Omental fat pad (tissue), 4 donors: ENCODE results near the gene CCDC127. TPM values are rescaled to one million over a fixed set of nuclear protein-coding genes. Genes with fewer than 3 reads are reported as not detected.

ENCODE experiments used
- ATAC-seq: fragments of 150-250 bp; one replicate; pipeline ENCODE4 v1.9.1; 2016; ENCODE audit warnings: mild to moderate bottlenecking, moderate library complexity; ENCODE audit not compliant: low FRiP score
- DNase-seq: peaks from one replicate; pipeline ENCODE4 v3.0.0-alpha.2; 2019; ENCODE audit warnings: low spot score
- CTCF ChIP-seq, 3 donors: fragments of 450-650 bp; IDR thresholded peaks; one replicate each; pipeline ENCODE4 v1.5.1; 2016 to 2017; ENCODE audit warnings: antibody characterized with exemption in 3 of 3, mild to moderate bottlenecking in 3 of 3, moderate library complexity in 2 of 3
- total RNA-seq, 4 donors: library from RNA; depleted of rRNA; stranded (reverse); fragments of >200 nt; gene quantifications; one replicate each; pipeline ENCODE4 v1.1.0, GENCODE V29; 2016

The CCDC127 gene
- total RNA-seq, 4 donors from 2014 or later, result 4.7 to 10.6 (median 5.5) TPM

GRCh38 chr5:172841-173251 is 45.1 kb downstream of the CCDC127 start:
- ATAC-seq (no peak), DNase-seq (no peak)

GRCh38 chr5:172421-172820 is 45.5 kb downstream of the CCDC127 start:
- DNase-seq (no peak), ATAC-seq (no peak)
- no peak for TF ChIP-seq CTCF (IDR thresholded peaks at IDR 0.05)

More at GRCh38 chr5:172841-173251, 45.1 kb downstream of the CCDC127 start:
- no peak for TF ChIP-seq CTCF (IDR thresholded peaks at IDR 0.05)

GRCh38 chr5:171801-172331 is 46.1 kb downstream of the CCDC127 start:
- DNase-seq, result no peak
- TF ChIP-seq CTCF (IDR thresholded peaks at IDR 0.05), result no peak
- ATAC-seq, result no peak

- DNase-seq (no peak), ATAC-seq (no peak)
- no peak for TF ChIP-seq CTCF (IDR thresholded peaks at IDR 0.05)
Measured at GRCh38 chr5:170971-171800, 46.8 kb downstream of the CCDC127 start.

- TF ChIP-seq CTCF (IDR thresholded peaks at IDR 0.05), result no peak
- DNase-seq (no peak), ATAC-seq (no peak)
Measured at GRCh38 chr5:169728-170094, 48.2 kb downstream of the CCDC127 start.

- peak; percentile 77 for ATAC-seq
- DNase-seq, result peak; percentile 44
- no peak for TF ChIP-seq CTCF (IDR thresholded peaks at IDR 0.05)
Measured at GRCh38 chr5:169071-169727, 48.8 kb downstream of the CCDC127 start.
